Activated CD8-positive, alpha-beta memory T cell treated with anti-CD3 and anti-CD28 coated beads for 36 hours (primary cell): ENCODE measurements around the gene PTPN7. TPM values are rescaled to one million over a fixed set of nuclear protein-coding genes. Genes with fewer than 3 reads are reported as not detected.

Experiments
- CTCF ChIA-PET: fragments of 350-600 bp; sonication (Branson Sonifier 250); formaldehyde crosslinking; loops from one replicate; lab custom pipeline; 2021; ENCODE audit warnings: antibody characterized with exemption; lab: Charles Lee
- POLR2A ChIA-PET: fragments of 350-600 bp; sonication (Branson Sonifier 250); formaldehyde crosslinking; loops from one replicate; lab custom pipeline; 2021; ENCODE audit warnings: antibody characterized with exemption; lab: Charles Lee
- total RNA-seq, 2 experiments: library from RNA; stranded (reverse); gene quantifications; one replicate each; pipeline ENCODE4 v1.2.3, GENCODE V29; 2021

Gene PTPN7
- total RNA-seq, 2 experiments from 2014 or later, result 454 to 462 TPM

DNA sequence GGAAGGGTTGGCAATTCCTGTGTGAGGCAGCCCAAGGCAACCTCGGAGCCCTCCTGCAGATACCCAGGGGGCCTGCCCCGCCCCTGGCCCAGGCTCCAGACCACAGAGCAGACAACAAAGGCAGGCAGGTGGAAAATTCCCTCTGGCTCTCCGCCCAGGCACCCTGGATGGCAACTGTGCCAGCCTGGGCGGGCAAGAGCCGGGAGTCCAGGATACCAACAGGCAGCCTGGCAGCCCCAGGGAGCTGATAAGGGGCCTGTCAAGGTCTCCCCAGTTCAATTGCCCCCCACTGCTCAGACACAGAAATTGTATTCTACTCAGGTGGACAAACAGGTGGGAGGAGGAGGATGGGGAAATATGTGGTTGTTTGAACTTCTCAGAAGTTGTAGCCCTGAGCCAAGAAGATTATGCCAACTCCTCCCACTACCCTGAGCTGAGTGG lies 53.1 kb downstream of the PTPN7 start:
- ChIA-PET POLR2A (no interaction called here), CTCF (interaction anchor here (1.4 kb wide), 1 partner anchor 12 kb away, joined by 4 read pairs; no protein-coding TSS in a partner anchor)

DNA sequence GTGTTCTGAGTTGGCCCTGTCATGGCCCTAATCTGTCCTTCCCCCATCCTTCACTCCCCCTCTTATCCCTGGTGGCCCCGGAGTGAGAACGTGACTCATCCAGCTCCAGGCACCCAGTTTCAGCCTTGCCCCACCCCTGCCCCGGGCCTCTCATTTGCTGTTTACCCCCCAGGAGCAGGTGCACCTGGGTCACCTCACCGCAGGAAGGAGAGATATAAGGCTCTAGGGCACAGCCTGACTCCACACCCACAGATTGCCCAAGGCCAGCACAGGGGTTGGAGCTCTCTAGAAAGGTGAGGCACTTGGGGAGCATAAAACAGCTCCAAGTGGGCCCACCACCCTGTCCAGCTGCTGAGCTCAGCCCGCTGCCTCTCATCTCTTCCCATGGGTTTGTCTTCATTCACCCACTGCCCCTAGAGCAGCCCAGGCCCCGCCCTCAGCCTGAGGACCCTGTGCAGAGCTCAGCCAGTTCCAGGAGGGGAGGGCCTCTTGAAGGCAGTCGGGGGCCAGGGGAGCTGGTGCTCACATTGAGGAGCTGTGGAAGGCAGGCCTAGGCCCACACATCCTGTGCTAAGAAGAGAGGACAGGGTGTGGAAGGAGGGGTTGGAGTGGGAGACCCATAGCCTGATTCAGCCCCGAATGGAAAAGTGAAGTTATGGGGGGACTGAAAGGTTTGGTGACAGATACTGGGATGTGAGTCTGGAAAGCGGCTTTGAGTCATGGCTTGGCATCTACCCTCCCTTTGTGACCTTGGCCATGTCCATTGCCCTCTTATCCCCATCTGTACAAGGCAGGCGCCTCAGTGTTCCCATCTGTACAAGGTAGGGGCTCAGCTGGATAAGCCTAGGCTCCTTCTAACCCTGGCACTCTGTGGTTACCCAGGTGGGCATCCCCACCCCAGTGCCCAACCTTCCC lies 53.8 kb downstream of the PTPN7 start:
- ChIA-PET CTCF (no interaction called here), POLR2A (no interaction called here)

DNA sequence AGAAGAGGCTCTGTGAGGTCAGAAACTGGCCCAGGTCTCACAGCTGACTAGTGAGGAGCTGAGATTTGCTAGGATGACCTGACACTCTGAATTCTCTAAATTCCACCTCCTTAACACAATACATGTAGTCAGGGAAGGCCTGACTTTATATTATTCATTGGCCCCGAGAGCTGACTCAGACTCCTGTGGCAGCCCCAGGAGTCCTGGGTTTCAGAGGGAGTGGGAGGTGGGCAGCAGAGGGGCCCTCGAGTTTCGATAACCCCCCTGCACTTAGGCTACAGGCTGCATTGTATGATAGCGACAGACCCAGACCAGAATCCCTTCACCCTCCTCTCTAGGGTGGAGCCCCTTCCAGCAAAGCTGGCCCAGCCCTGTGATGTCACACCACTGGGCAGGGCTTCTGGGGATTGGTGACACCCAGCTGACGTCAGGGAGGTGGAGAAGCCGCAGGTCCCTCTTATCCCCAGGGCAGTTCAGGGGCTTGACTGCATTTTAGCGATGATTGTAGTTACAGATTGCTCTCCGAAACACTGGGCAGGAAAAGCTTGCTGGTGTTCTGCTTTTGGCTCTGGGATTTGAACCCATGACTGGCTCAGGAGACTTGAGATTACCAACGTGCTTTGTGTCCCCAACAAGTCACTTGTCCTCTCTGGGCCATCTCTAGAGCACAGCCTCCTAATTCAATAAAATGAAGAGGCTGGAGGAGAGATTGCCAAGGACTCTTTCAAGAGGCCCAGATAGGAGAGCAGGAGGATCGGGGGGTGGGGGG lies 54.6 kb downstream of the PTPN7 start:
- CTCF ChIA-PET, result no interaction called here

DNA sequence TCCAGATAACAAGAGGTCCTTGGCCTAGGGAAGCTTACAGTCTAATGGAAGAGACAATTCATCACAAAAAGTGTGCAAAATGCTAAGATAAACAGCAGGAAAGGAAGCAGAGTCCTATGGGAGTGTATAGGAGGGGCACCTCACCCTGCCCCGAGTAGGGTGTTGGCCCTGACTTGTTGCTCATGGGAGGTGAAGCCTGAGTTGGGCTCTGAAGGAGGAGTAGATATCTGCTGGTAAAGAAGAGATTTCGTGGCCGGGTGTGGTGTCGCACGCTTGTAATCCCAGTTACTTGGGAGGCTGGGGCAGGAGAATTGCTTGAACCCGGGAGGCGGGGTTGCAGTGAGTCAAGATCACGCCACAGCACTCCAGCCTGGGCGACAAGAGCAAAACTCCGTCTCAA lies 56.3 kb downstream of the PTPN7 start:
- ChIA-PET CTCF (no interaction called here), POLR2A (no interaction called here)

More for the DNA sequence above, 54.6 kb downstream of the PTPN7 start:
- POLR2A ChIA-PET, result no interaction called here

DNA sequence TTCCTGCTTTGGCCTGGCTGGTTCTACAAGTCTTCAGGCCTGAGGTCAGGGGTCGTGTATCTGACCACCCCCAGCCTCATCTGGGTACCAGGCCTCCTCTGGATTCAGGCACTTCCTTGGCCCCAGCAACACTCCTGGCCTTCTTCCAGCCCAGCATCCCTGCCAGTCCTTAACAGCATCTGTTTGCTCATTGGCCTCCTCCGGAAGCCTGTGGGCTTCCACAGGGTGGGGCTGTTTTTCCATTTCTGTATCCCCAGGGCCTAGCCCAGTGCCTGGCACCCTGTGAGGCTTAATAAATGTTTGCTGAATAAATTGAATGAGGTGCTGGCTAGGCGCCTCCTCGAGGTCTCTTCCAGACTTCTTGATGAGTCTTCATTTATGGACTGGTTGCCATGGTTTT lies 59.2 kb downstream of the PTPN7 start:
- ChIA-PET POLR2A (no interaction called here), CTCF (interaction anchor here (1.0 kb wide), 1 partner anchor 34 kb away, joined by 3 read pairs; no protein-coding TSS in a partner anchor)

Other genes with a start within 250 kb of the PTPN7 start
- gene LMOD1, start 214.1 kb downstream of the PTPN7 start, total RNA-seq, result not detected
- gene TIMM17A, start 205.1 kb downstream of the PTPN7 start, total RNA-seq, result 100 to 1,000 TPM; 119 to 122 TPM
- 10 to 100 TPM; 37.0 to 39.4 TPM for gene RNPEP, start 178.0 kb downstream of the PTPN7 start, total RNA-seq
- gene ELF3, start 150.0 kb downstream of the PTPN7 start, total RNA-seq, result under 1 TPM; 0.10 to 0.19 TPM
- gene GPR37L1, start 37.7 kb downstream of the PTPN7 start, total RNA-seq, result not detected
- 10 to 100 TPM; 48.3 to 53.2 TPM for gene ARL8A, start 15.9 kb downstream of the PTPN7 start, total RNA-seq
- gene LGR6, start 33.2 kb upstream of the PTPN7 start, total RNA-seq, result under 1 TPM; 0.08 to 0.11 TPM
- gene UBE2T, start 181.3 kb upstream of the PTPN7 start, total RNA-seq, result 10 to 100 TPM; 90.4 to 91.2 TPM
- gene PPP1R12B, start 188.1 kb upstream of the PTPN7 start, total RNA-seq, result 10 to 100 TPM; 12.4 to 14.3 TPM